COLO668 (cell line): ENCODE results near the gene ZC3H12D.
"Not testable (repeated sequence)": the region's sequence is repeated elsewhere in the genome, so short reads cannot be mapped to it uniquely, and the experiment has no call there.

Experiments used
- DNase-seq: peaks from one replicate; lab custom pipeline; 2025; ENCODE audit not compliant: unreplicated experiment; lab: John Stamatoyannopoulos, UW

Gene ZC3H12D

GRCh38 chr6:149483849-149484655, 762 bp downstream of the ZC3H12D start:
- DNase-seq: no peak

GRCh38 chr6:149483334-149483725, 1.5 kb downstream of the ZC3H12D start:
- DNase-seq: no peak

GRCh38 chr6:149482545-149483333, 2.1 kb downstream of the ZC3H12D start:
- no peak for DNase-seq

- no peak for DNase-seq
Measured at GRCh38 chr6:149480502-149481280, 4.1 kb downstream of the ZC3H12D start.

GRCh38 chr6:149478631-149479314, 6.0 kb downstream of the ZC3H12D start:
- DNase-seq: no peak

- no peak for DNase-seq
Measured at GRCh38 chr6:149477544-149477943, 7.3 kb downstream of the ZC3H12D start.

GRCh38 chr6:149476789-149477455, 7.9 kb downstream of the ZC3H12D start:
- DNase-seq: no peak

- no peak for DNase-seq
Measured at GRCh38 chr6:149474108-149474935, 10.5 kb downstream of the ZC3H12D start.

GRCh38 chr6:149473080-149474052, 11.4 kb downstream of the ZC3H12D start:
- no peak for DNase-seq

- DNase-seq: no peak
Measured at GRCh38 chr6:149472241-149472640, 12.6 kb downstream of the ZC3H12D start.

- DNase-seq: no peak
Measured at GRCh38 chr6:149471801-149472200, 13.0 kb downstream of the ZC3H12D start.

- no peak for DNase-seq
Measured at GRCh38 chr6:149470948-149471347, 13.9 kb downstream of the ZC3H12D start.

GRCh38 chr6:149468179-149468578, 16.6 kb downstream of the ZC3H12D start:
- DNase-seq: no peak

GRCh38 chr6:149467265-149467664, 17.5 kb downstream of the ZC3H12D start:
- DNase-seq: no peak

- DNase-seq: no peak
Measured at GRCh38 chr6:149464411-149464810, 20.4 kb downstream of the ZC3H12D start.

GRCh38 chr6:149463781-149464180, 21.0 kb downstream of the ZC3H12D start:
- no peak for DNase-seq

GRCh38 chr6:149462712-149463111, 22.1 kb downstream of the ZC3H12D start:
- not testable (repeated sequence) for DNase-seq

- no peak for DNase-seq
Measured at GRCh38 chr6:149461670-149462069, 23.1 kb downstream of the ZC3H12D start.
